ENCODE data around the gene PDPK1. TPM values are rescaled to one million over a fixed set of nuclear protein-coding genes. Genes with fewer than 3 reads are reported as not detected.
"Not testable (repeated sequence)": the region's sequence is repeated elsewhere in the genome, so short reads cannot be mapped to it uniquely, and the experiment has no call there.

The PDPK1 gene
- polyA plus RNA-seq, 1 donor (not counting 4 experiments of a cell fraction or from before 2014, with no cell fraction given) = 23.4 TPM

DNA sequence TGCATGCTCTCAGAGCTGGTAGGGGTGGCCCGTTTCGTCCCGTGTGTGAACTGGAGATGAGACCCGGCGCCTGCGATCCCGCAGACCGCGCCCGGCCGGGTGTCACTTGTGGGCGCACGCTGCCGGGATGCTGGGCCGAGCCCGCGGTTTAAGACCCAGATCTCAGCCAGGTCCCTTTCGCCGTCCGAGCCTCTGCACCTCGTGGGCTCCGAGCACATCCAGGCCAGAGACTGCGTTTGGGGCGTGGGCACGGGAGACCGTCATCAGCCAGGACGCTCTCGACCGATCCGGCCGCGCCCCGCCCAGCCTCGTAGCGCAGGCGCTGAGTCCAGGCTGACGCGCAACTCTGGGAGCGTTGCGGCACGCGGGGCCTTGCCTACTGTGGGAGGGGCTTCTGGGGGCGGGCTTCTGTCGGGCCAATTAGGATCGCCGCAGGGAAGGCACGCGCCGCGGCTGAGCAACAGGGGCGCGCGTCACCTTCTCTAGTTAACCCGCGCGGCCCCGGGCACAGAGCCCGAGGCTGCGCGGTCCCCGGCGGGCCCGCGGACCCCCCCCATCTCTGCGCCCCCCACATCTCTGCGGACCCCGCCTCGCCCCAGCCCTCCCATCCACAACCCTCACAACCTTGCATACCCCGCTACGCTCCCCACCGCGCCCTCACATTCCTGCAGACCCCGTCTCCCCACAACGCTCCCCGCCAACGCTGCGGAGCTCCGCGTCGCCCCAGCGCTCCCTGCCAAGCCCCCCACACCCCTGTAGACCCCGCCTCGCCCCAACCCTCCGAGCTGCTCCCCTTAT, 5.9 kb upstream of the PDPK1 start:
- H3K4me1 ChIP-seq (ENCODE audit: control insufficient read depth, extremely low read depth, insufficient read depth, low read length) = peaks cover 18% of the 10 kb centered on the region
- H4K20me1 ChIP-seq (ENCODE audit: control insufficient read depth, extremely low read depth, insufficient read depth, low read length) = no peaks in the 10 kb centered on the region
- H3K79me2 ChIP-seq (ENCODE audit: control insufficient read depth, insufficient read depth, low read length) = no peaks in the 10 kb centered on the region
- TF ChIP-seq, protein P1, sequence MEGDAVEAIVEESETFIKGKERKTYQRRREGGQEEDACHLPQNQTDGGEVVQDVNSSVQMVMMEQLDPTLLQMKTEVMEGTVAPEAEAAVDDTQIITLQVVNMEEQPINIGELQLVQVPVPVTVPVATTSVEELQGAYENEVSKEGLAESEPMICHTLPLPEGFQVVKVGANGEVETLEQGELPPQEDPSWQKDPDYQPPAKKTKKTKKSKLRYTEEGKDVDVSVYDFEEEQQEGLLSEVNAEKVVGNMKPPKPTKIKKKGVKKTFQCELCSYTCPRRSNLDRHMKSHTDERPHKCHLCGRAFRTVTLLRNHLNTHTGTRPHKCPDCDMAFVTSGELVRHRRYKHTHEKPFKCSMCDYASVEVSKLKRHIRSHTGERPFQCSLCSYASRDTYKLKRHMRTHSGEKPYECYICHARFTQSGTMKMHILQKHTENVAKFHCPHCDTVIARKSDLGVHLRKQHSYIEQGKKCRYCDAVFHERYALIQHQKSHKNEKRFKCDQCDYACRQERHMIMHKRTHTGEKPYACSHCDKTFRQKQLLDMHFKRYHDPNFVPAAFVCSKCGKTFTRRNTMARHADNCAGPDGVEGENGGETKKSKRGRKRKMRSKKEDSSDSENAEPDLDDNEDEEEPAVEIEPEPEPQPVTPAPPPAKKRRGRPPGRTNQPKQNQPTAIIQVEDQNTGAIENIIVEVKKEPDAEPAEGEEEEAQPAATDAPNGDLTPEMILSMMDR (optimal IDR thresholded peaks at IDR 0.05 in 1 of 3, IDR thresholded peaks at IDR 0.05 in 1 of 3, conservative IDR thresholded peaks at IDR 0.05 in 1 of 3; ENCODE audit: extremely low read depth in 1 of 3, insufficient read depth in 2 of 3, low read length in 3 of 3) = no peak
- no peak for TF ChIP-seq EZH2 (IDR thresholded peaks at IDR 0.05; ENCODE audit: low read length)
- peaks cover 11 to 22% of the 10 kb centered on the region in 2 experiments for H3K36me3 ChIP-seq (ENCODE audit: control insufficient read depth in 2 of 2, extremely low read depth in 1 of 2, insufficient read depth in 2 of 2, low read length in 2 of 2)
- no peaks in the 10 kb centered on the region for H3K9me3 ChIP-seq (ENCODE audit: control insufficient read depth, low read depth, low read length)
- H3K27me3 ChIP-seq (ENCODE audit: control insufficient read depth, extremely low read depth, insufficient read depth, low read length) = no peaks in the 10 kb centered on the region
- peak overlapping the region; percentile 86 for H3K9ac ChIP-seq (ENCODE audit: control insufficient read depth, extremely low read depth, insufficient read depth, low read length)
- H2AFZ ChIP-seq (ENCODE audit: control insufficient read depth, low read length) = peak overlapping the region; percentile 69
- H3K27ac ChIP-seq (ENCODE audit: control insufficient read depth, insufficient read depth, low read length) = peak overlapping the region; percentile 87
- FAIRE-seq (peak; percentile 49), DNase-seq (ENCODE audit: low read depth, low spot score) (peak; percentile 81)
- H3K4me3 ChIP-seq (ENCODE audit: control insufficient read depth in 2 of 3, extremely low read depth in 1 of 3, insufficient read depth in 2 of 3, low read depth in 1 of 3, low read length in 3 of 3) = peak overlapping the region; percentile 48 to 76 (median 73)
- peak overlapping the region; percentile 93 for H3K4me2 ChIP-seq (ENCODE audit: control insufficient read depth, extremely low read depth, insufficient read depth, low read depth, low read length)
- dilution Hi-C loops (cut with MboI; ENCODE audit: extremely low pct_ligation_motif_present, low sequenced_read_pairs) = no loop called here
- H3K9me1 ChIP-seq (ENCODE audit: control insufficient read depth, extremely low read depth, insufficient read depth, low read length) = no peaks in the 10 kb centered on the region

DNA sequence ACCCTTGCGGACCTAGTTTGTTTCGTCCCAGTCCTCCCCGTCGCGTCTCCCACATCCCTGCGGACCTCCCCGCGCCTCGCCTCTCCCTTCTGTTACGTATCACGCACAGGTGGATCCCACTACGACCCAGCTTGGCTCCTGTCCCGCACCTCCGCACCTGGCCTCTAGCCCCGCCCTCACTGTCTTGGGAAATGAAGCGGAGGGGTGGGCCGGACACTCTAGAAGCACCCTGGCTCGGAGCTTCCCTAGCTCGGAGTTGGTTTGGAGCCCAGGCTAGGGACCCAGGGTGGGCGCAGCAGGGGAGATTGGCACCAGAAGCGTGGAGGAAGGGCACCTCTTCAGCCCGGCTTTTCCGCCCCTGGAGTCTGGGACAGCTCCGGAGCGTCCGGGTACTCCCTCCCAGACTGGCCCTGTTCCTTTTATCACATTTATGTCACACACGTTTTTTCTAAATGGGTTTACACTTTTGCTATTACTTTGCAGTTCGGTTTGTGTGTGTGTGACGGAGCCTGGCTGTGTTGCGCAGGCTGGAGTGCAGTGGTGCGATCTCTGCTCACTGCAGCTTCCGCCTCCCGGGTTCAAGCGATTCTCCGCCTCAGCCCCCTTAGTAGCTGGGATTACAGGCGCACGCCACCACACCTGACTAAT, 5.2 kb upstream of the PDPK1 start:
- Histone ChIP-seq H3K27ac (ENCODE audit: control insufficient read depth, insufficient read depth, low read length) (peak overlapping the region; percentile 87), H3K9ac (ENCODE audit: control insufficient read depth, extremely low read depth, insufficient read depth, low read length) (peak overlapping the region; percentile 86), H3K9me1 (ENCODE audit: control insufficient read depth, extremely low read depth, insufficient read depth, low read length) (no peaks in the 10 kb centered on the region), H2AFZ (ENCODE audit: control insufficient read depth, low read length) (peak overlapping the region; percentile 60), H3K36me3 (ENCODE audit: control insufficient read depth in 2 of 2, extremely low read depth in 1 of 2, insufficient read depth in 2 of 2, low read length in 2 of 2) (peaks cover 11 to 19% of the 10 kb centered on the region in 2 experiments), H3K4me2 (ENCODE audit: control insufficient read depth, extremely low read depth, insufficient read depth, low read depth, low read length) (peak overlapping the region; percentile 93), H3K9me3 (ENCODE audit: control insufficient read depth, low read depth, low read length) (no peaks in the 10 kb centered on the region), H3K27me3 (ENCODE audit: control insufficient read depth, extremely low read depth, insufficient read depth, low read length) (no peaks in the 10 kb centered on the region), H4K20me1 (ENCODE audit: control insufficient read depth, extremely low read depth, insufficient read depth, low read length) (no peaks in the 10 kb centered on the region), H3K79me2 (ENCODE audit: control insufficient read depth, insufficient read depth, low read length) (no peaks in the 10 kb centered on the region), H3K4me3 (ENCODE audit: control insufficient read depth in 2 of 3, extremely low read depth in 1 of 3, insufficient read depth in 2 of 3, low read depth in 1 of 3, low read length in 3 of 3) (peak overlapping the region; percentile 48 to 76 (median 73)), H3K4me1 (ENCODE audit: control insufficient read depth, extremely low read depth, insufficient read depth, low read length) (peaks cover 23% of the 10 kb centered on the region)
- FAIRE-seq (no peak), DNase-seq (ENCODE audit: low read depth, low spot score) (no peak)
- dilution Hi-C loops (cut with MboI; ENCODE audit: extremely low pct_ligation_motif_present, low sequenced_read_pairs) = no loop called here
- TF ChIP-seq, protein P1 (optimal IDR thresholded peaks at IDR 0.05 in 1 of 3, IDR thresholded peaks at IDR 0.05 in 1 of 3, conservative IDR thresholded peaks at IDR 0.05 in 1 of 3; ENCODE audit: extremely low read depth in 1 of 3, insufficient read depth in 2 of 3, low read length in 3 of 3) = no peak
- no peak for TF ChIP-seq EZH2 (IDR thresholded peaks at IDR 0.05; ENCODE audit: low read length)

DNA sequence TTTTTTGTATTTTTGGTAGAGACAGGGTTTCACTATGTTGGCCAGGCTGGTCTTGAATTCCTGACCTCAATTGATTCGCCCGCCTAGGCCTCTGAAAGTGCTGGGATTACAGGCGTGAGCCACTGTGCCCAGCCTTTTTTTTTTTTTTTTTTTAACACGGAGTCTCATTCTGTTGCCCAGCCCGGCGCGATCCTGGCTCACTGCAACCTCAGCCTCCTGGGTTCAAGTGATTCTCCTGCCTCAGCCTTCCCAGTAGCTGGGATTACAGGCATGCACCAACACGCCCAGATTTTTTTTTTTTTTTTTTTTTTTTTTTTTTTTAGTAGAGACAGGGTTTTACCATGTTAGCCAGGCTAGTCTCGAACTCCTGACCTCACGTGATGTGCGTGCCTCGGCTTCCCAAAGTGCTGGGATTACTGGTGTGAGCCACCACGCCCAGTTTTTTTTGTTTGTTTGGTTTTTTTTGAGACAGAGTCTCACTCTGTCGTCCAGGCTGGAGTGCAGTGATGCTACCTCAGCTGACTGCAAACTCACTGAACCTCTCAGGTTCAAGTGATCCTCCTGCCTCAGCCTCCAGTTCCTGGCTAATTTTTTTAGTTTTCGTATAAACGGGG, 4.6 kb upstream of the PDPK1 start:
- H4K20me1 ChIP-seq (ENCODE audit: control insufficient read depth, extremely low read depth, insufficient read depth, low read length); FAIRE-seq; dilution Hi-C loops (cut with MboI; ENCODE audit: extremely low pct_ligation_motif_present, low sequenced_read_pairs); H2AFZ ChIP-seq (ENCODE audit: control insufficient read depth, low read length); H3K79me2 ChIP-seq (ENCODE audit: control insufficient read depth, insufficient read depth, low read length); DNase-seq (ENCODE audit: low read depth, low spot score); H3K9me3 ChIP-seq (ENCODE audit: control insufficient read depth, low read depth, low read length); H3K9me1 ChIP-seq (ENCODE audit: control insufficient read depth, extremely low read depth, insufficient read depth, low read length); H3K27me3 ChIP-seq (ENCODE audit: control insufficient read depth, extremely low read depth, insufficient read depth, low read length): not testable (repeated sequence)
- peak overlapping the region; percentile 87 for H3K27ac ChIP-seq (ENCODE audit: control insufficient read depth, insufficient read depth, low read length)
- H3K9ac ChIP-seq (ENCODE audit: control insufficient read depth, extremely low read depth, insufficient read depth, low read length) = peak overlapping the region; percentile 86
- H3K4me3 ChIP-seq (ENCODE audit: control insufficient read depth in 2 of 3, extremely low read depth in 1 of 3, insufficient read depth in 2 of 3, low read depth in 1 of 3, low read length in 3 of 3) = peak overlapping the region in 1 of 3 experiments; percentile 73
- H3K4me2 ChIP-seq (ENCODE audit: control insufficient read depth, extremely low read depth, insufficient read depth, low read depth, low read length) = peak overlapping the region; percentile 93
- H3K4me1 ChIP-seq (ENCODE audit: control insufficient read depth, extremely low read depth, insufficient read depth, low read length) = peaks cover 23% of the 10 kb centered on the region
- peaks cover 10 to 15% of the 10 kb centered on the region in 2 experiments for H3K36me3 ChIP-seq (ENCODE audit: control insufficient read depth in 2 of 2, extremely low read depth in 1 of 2, insufficient read depth in 2 of 2, low read length in 2 of 2)
